GM21576 (cell line): Measurements from ENCODE around the gene ADH1A.
"Not testable (repeated sequence)": the region's sequence is repeated elsewhere in the genome, so short reads cannot be mapped to it uniquely, and the experiment has no call there.

Experiments used
- ATAC-seq: cut with Tn5 transposase; IDR thresholded peaks from one replicate; pipeline ENCODE4 v1.9.1; 2021; ENCODE audit warnings: mild to moderate bottlenecking, moderate library complexity; ENCODE audit not compliant: unreplicated experiment

Gene ADH1A

DNA sequence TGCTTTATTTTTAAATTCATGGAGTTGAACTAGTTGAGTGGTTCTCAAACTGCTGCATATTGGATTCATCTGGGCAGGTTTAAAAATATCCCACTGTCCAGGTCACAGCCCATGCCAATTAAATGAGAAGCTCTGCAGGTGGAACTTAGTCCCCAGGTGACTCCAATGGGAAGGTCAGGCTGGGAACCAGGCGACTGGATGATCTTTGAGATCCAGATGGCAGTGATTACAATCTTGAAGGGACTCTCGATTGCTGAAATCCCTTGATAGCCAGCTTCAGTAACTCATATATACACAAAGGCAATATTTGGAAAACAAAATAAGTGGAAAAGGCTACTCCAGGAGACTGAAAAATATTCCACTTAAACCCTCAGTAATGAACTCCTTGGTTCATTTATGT lies 8.1 kb downstream of the ADH1A start:
- no peak for ATAC-seq

GRCh38 chr4:99281261-99281660 lies 9.5 kb downstream of the ADH1A start:
- no peak for ATAC-seq

GRCh38 chr4:99276417-99276816 lies 14.4 kb downstream of the ADH1A start:
- no peak for ATAC-seq

GRCh38 chr4:99275885-99276284 lies 14.9 kb downstream of the ADH1A start:
- no peak for ATAC-seq

GRCh38 chr4:99275050-99275449 lies 15.7 kb downstream of the ADH1A start:
- ATAC-seq, result no peak

DNA sequence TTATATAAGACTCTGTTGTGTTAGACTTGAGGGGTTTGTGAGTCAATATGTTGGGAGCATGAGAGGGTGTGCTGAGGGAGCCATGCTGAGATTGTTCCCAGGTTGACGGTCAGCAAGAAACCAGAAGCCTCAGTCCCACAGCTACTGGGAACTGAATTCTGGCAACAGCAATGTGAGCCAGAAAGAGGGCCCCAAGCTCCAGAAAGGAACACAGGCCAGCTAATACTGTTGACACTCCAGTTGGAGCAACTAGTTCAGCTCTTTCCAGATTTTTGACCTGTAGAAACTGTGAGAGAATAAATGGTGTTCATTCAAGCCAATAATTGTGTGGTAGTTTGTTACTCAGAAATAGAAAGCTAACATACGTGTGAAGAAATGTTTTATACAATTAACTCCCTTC lies 17.1 kb downstream of the ADH1A start:
- ATAC-seq, result no peak

DNA sequence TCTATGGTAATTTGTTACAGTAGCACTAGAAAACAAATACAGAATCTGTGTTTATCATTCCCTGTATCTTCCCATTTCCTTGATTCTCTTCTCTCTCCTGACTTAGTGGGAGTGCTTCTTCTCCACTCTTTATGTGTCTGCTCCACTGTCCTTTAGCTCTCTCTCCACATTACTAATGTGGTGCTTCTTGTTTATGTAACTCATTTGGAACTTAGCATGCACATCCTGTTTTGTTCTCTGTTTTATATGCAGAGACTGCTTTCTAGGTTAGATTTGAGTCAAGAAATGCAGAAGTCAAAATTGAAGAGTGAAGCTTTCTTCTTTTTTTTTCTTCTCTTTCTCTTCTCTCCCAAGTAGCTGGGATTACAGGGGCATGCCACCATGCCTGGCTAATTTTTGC lies 25.9 kb downstream of the ADH1A start:
- ATAC-seq, result no peak

- no peak for ATAC-seq
Observed at GRCh38 chr4:99252746-99253145, 38.0 kb downstream of the ADH1A start.

- ATAC-seq, result no peak
Observed at GRCh38 chr4:99248714-99249113, 42.1 kb downstream of the ADH1A start.

- ATAC-seq, result no peak
Observed at GRCh38 chr4:99235955-99236354, 54.8 kb downstream of the ADH1A start.

DNA sequence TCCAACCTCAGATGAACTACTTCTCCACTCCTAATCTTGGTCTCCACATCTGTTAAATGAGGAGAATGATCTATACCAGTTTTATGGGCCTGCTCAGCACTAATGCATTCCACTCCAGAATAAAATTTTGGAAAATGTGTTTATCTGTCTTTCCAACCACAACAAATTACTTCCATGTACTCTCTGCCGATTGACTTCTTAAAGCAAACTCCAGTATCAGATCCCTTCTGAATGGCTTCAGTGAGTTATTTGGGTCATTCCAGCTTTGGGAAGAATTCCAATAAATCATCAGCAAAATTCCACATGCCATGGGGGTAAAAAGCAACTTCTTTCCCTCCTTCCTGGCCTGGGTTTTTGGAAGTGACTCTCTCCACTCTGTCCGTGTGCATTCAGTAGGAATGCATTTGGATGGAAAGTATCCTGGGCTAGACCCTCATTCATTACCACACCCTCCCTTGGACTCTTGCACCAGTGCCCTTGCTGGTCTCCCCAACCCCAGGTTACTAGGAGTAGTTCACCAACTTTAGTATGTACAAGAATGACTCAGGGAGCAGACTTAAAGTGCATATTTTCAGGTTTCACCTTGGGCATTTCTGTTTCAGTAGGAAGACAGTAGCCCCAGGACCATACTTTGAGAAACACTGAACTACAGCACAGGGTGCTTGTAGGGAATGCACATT lies 56.3 kb downstream of the ADH1A start:
- no peak for ATAC-seq

DNA sequence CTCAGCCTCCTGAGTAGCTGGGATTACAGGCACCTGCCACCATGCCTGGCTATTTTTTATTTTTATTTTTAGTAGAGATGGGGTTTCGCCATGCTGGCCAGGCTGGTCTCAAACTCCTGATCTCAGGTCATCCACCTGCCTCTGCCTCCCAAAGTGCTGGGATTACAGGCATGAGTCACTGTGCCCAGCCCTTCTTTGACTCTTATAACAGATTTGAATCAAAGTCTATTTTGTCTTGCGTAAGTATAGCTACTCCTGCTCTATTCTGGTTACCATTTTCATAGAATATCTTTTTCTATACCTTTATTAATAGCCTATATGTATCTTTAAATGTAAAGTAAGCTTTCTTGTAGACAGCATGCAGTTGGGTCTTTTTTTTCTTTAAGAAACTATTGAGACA lies 57.4 kb downstream of the ADH1A start:
- ATAC-seq, result not testable (repeated sequence)

GRCh38 chr4:99228706-99229105 lies 62.1 kb downstream of the ADH1A start:
- ATAC-seq, result not testable (repeated sequence)

DNA sequence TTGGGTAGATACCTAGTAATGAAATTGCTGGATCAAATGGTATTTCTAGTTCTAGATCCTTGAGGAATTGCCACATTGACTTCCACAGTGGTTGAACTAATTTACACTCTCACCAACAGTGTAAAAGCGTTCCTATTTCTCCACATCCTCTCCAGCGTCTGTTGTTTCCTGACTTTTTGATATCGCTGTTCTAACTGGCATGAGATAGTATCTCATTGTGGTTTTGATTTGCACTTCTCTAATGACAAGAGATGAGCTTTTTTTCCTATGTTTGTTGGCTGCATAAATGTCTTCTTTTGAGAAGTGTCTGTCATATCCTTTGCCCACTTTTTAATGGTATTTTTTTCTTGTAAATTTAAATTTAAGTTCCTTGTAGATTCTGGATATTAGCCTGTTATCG lies 63.1 kb downstream of the ADH1A start:
- not testable (repeated sequence) for ATAC-seq
